OCI-LY7 (cell line): ENCODE results near the gene ZNF547. TPM values are rescaled to one million over a fixed set of nuclear protein-coding genes. Genes with fewer than 3 reads are reported as not detected.
A peak's percentile ranks its signal among the peaks of the same experiment; 100 is the strongest.

Source experiments
- BruUV-seq: library from RNA; stranded (reverse); fragments of 400-500 nt; replicated peaks from 2 replicates; lab custom pipeline; 2021; lab: Mats Ljungman, UMichigan
- CTCF ChIA-PET: fragments of 300-600 bp; sonication (Branson Sonifier 250); formaldehyde crosslinking; loops from one replicate; lab custom pipeline; 2022; ENCODE audit warnings: antibody characterized with exemption; ENCODE audit not compliant: unreplicated experiment; lab: Charles Lee
- POLR2A ChIA-PET: fragments of 300-600 bp; sonication (Branson Sonifier 250); formaldehyde crosslinking; loops from one replicate; lab custom pipeline; 2022; ENCODE audit warnings: antibody characterized with exemption; lab: Charles Lee
- DNase-seq: peaks from one replicate; pipeline ENCODE4 v3.0.0-alpha.2; 2015; ENCODE audit warnings: low spot score
- H2AFZ ChIP-seq: fragments of 200-600 bp; sonication (generic), shearing (Covaris generic); 2 replicates; pipeline ENCODE4 v1.6.1; 2014; ENCODE audit warnings: mild to moderate bottlenecking, antibody characterized with exemption, low read length, moderate library complexity
- H3K27ac ChIP-seq: fragments of 200-600 bp; sonication (generic); 2 replicates; pipeline ENCODE4 v1.5.1; 2014; ENCODE audit warnings: mixed run types, low read depth, mild to moderate bottlenecking, moderate library complexity, low read length, inconsistent platforms; ENCODE audit not compliant: poor library complexity, severe bottlenecking
- H3K36me3 ChIP-seq: fragments of 200-600 bp; sonication (generic); 2 replicates; pipeline ENCODE4 v1.6.1; 2014; ENCODE audit warnings: mild to moderate bottlenecking, antibody characterized with exemption, low read length, moderate library complexity, mixed read lengths; ENCODE audit not compliant: insufficient read depth
- H3K4me1 ChIP-seq: fragments of 200-600 bp; sonication (generic); 2 replicates; pipeline ENCODE4 v1.5.1; 2014; ENCODE audit warnings: mild to moderate bottlenecking, low read length; ENCODE audit not compliant: insufficient read depth, poor library complexity, severe bottlenecking
- H3K4me2 ChIP-seq: fragments of 200-600 bp; sonication (generic); 2 replicates; pipeline ENCODE4 v1.6.1; 2014; ENCODE audit warnings: mild to moderate bottlenecking, low read length
- H3K4me3 ChIP-seq: fragments of 200-600 bp; sonication (generic); 2 replicates; pipeline ENCODE4 v1.5.1; 2014; ENCODE audit warnings: mild to moderate bottlenecking, low read depth, low read length; ENCODE audit not compliant: poor library complexity, severe bottlenecking
- H3K79me2 ChIP-seq: fragments of 200-600 bp; sonication (generic); 2 replicates; pipeline ENCODE4 v1.6.1; 2016; ENCODE audit warnings: low read depth, mild to moderate bottlenecking, low read length, moderate library complexity, mixed read lengths; ENCODE audit not compliant: insufficient read depth
- H3K9me2 ChIP-seq: fragments of 200-600 bp; sonication (generic); 2 replicates; pipeline ENCODE4 v1.6.1; 2016; ENCODE audit warnings: mild to moderate bottlenecking, low read length, mixed read lengths; ENCODE audit not compliant: insufficient read depth
- H3K9me3 ChIP-seq: fragments of 200-600 bp; sonication (generic); 2 replicates; pipeline ENCODE4 v1.6.1; 2014; ENCODE audit warnings: mild to moderate bottlenecking, mixed run types, low read length, mixed read lengths
- H4K20me1 ChIP-seq: fragments of 200-600 bp; sonication (generic); 2 replicates; pipeline ENCODE4 v1.6.1; 2014; ENCODE audit warnings: mild to moderate bottlenecking, antibody characterized with exemption, low read length, moderate library complexity, mixed read lengths; ENCODE audit not compliant: insufficient read depth
- EZH2phosphoT487 ChIP-seq: fragments of 200-600 bp; sonication (generic); IDR thresholded peaks from 2 replicates; pipeline ENCODE4 v1.6.1; 2018; ENCODE audit warnings: low read depth, borderline replicate concordance, mild to moderate bottlenecking, mixed run types, antibody characterized with exemption, low read length, moderate library complexity, mixed read lengths
- intact Hi-C: fragments of 100-400 bp; cut with micrococcal nuclease; formaldehyde crosslinking; loops from one replicate; pipeline ENCODE4 v1.10.0; 2022; ENCODE audit not compliant: unreplicated experiment
- total RNA-seq, 2 experiments: library from RNA; depleted of rRNA in 1 of 2; stranded (reverse); fragments of >200 nt in 1 of 2; shearing (Covaris generic) in 1 of 2; gene quantifications; 2 replicates each; pipeline ENCODE4 v1.2.3, GENCODE V29; 2014 to 2022
- TF ChIP-seq, protein P1 (sequence below): fragments of 200-600 bp; sonication (generic); conservative IDR thresholded peaks from 2 replicates; pipeline ENCODE4 v1.5.1; 2014; ENCODE audit warnings: mild to moderate bottlenecking, antibody characterized with exemption, low read length, moderate library complexity, mixed read lengths

ZNF547 gene
- total RNA-seq, 2 experiments from 2014 or later, result 3.9 to 4.5 TPM

DNA sequence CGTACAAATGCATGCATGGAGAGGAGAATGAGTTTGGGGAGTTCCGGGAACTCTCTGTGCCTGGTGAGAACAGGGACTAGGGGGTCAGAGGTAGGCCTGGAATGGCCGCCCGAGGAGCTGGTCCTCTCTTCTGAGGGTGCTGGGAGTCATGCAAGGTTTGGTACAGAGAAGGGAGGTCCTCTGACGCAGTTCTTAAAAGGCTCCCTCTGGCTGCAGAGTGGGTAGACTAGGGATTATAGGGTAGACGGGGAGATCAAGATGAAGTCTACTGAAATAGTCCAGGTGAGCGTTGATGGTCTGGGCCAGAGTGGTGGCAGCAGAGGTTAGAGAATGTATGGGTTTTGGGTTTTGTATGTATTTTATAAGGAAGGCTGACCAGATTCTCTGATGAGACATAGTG, 11.5 kb upstream of the ZNF547 start:
- Histone ChIP-seq H2AFZ (no peak overlapping the region), H3K9me2 (no peaks in the 10 kb centered on the region), H4K20me1 (no peaks in the 10 kb centered on the region), H3K4me2 (peak overlapping the region; percentile 94), H3K79me2 (peaks cover 16% of the 10 kb centered on the region; the same call in 1 of the 2 replicates), H3K36me3 (peaks cover 21% of the 10 kb centered on the region), H3K4me3 (peak overlapping the region; percentile 98), H3K4me1 (peaks cover 14% of the 10 kb centered on the region), H3K27ac (no peak overlapping the region), H3K9me3 (peaks cover 6% of the 10 kb centered on the region; the same call in 1 of the 2 replicates)
- ChIA-PET POLR2A (no interaction called here), CTCF (no interaction called here)
- intact Hi-C loops, result loop anchor here (1.0 kb wide), 1 partner anchor 72 kb away; the partner anchor contains the start of gene ZNF460
- DNase-seq, result no peak
- TF ChIP-seq, protein P1, sequence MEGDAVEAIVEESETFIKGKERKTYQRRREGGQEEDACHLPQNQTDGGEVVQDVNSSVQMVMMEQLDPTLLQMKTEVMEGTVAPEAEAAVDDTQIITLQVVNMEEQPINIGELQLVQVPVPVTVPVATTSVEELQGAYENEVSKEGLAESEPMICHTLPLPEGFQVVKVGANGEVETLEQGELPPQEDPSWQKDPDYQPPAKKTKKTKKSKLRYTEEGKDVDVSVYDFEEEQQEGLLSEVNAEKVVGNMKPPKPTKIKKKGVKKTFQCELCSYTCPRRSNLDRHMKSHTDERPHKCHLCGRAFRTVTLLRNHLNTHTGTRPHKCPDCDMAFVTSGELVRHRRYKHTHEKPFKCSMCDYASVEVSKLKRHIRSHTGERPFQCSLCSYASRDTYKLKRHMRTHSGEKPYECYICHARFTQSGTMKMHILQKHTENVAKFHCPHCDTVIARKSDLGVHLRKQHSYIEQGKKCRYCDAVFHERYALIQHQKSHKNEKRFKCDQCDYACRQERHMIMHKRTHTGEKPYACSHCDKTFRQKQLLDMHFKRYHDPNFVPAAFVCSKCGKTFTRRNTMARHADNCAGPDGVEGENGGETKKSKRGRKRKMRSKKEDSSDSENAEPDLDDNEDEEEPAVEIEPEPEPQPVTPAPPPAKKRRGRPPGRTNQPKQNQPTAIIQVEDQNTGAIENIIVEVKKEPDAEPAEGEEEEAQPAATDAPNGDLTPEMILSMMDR, result no peak
- TF ChIP-seq EZH2phosphoT487, result no peak
- no TSS peak for BruUV-seq

DNA sequence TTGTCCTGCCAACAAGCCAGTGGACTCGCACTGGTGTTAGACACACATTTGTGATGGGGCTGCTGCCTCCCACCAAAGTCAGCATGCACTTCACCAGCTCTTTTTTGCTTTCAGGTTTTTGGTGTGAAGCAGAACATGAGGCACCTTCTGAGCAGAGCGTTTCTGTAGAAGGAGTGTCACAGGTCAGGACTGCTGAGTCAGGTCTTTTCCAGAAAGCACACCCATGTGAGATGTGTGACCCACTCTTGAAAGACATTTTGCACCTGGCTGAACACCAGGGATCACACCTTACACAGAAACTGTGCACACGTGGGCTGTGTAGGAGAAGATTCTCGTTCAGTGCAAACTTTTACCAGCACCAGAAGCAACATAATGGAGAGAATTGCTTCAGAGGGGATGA, 7.4 kb upstream of the ZNF547 start:
- H3K9me3 ChIP-seq, result no peaks in the 10 kb centered on the region
- CTCF ChIA-PET, result no interaction called here
- DNase-seq, result no peak
- no peaks in the 10 kb centered on the region for H4K20me1 ChIP-seq
- no peak for TF ChIP-seq EZH2phosphoT487
- no TSS peak for BruUV-seq
- no peak overlapping the region for H3K27ac ChIP-seq
- intact Hi-C loops, result no loop called here
- H3K36me3 ChIP-seq, result peaks cover 48% of the 10 kb centered on the region
- peaks cover 9% of the 10 kb centered on the region for H3K4me1 ChIP-seq
- peaks cover 16% of the 10 kb centered on the region; the same call in 1 of the 2 replicates for H3K79me2 ChIP-seq
- no peaks in the 10 kb centered on the region for H3K9me2 ChIP-seq
- POLR2A ChIA-PET, result no interaction called here
- no peak overlapping the region for H2AFZ ChIP-seq
- no peak overlapping the region for H3K4me2 ChIP-seq
- no peak overlapping the region for H3K4me3 ChIP-seq

DNA sequence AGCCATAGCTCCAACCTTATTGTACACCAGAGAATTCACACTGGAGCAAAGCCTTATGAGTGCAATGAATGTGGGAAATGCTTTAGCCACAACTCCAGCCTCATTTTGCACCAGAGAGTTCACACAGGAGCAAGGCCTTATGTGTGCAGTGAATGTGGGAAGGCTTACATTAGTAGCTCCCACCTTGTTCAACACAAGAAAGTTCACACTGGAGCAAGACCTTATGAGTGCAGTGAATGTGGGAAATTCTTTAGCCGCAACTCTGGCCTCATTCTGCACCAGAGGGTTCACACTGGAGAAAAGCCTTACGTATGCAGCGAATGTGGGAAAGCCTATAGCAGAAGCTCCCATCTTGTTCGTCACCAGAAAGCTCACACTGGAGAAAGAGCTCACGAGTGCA, 5.9 kb upstream of the ZNF547 start:
- Histone ChIP-seq H4K20me1 (no peaks in the 10 kb centered on the region), H3K36me3 (peaks cover 48% of the 10 kb centered on the region), H3K9me2 (no peaks in the 10 kb centered on the region), H3K79me2 (0 out of 2 replicates have a peak, but pooled peaks cover 3% of the 10 kb centered on the region), H3K9me3 (no peaks in the 10 kb centered on the region), H3K4me3 (no peak overlapping the region), H2AFZ (no peak overlapping the region), H3K4me1 (no peaks in the 10 kb centered on the region), H3K4me2 (no peak overlapping the region), H3K27ac (no peak overlapping the region)
- intact Hi-C loops, result no loop called here
- TF ChIP-seq EZH2phosphoT487, result no peak
- TF ChIP-seq, protein P1, result no peak
- no TSS peak for BruUV-seq
- no peak for DNase-seq
- ChIA-PET POLR2A (interaction anchor here (0.6 kb wide), 1 partner anchor 66 kb away, joined by 4 read pairs; no protein-coding TSS in a partner anchor), CTCF (no interaction called here)
